Activated CD8-positive, alpha-beta memory T cell treated with anti-CD3 and anti-CD28 coated beads for 48 hours (primary cell): ENCODE measurements around the gene FAS.
A peak's percentile ranks its signal among the peaks of the same experiment; 100 is the strongest.
"Not testable (repeated sequence)": the region's sequence is repeated elsewhere in the genome, so short reads cannot be mapped to it uniquely, and the experiment has no call there.

Source experiments
- DNase-seq, 3 experiments: peaks; one replicate each; pipeline ENCODE4 v3.0.0-alpha.2; 2020; ENCODE audit warnings: low read depth in 2 of 3, low spot score in 2 of 3

Gene FAS

GRCh38 chr10:88991899-88992320, 1.3 kb downstream of the FAS start:
- DNase-seq: no peak

- DNase-seq: no peak
Measured at GRCh38 chr10:88992921-88993524, 2.4 kb downstream of the FAS start.

GRCh38 chr10:88994019-88994418, 3.4 kb downstream of the FAS start:
- no peak for DNase-seq

- no peak for DNase-seq
Measured at GRCh38 chr10:88995156-88995876, 4.7 kb downstream of the FAS start.

GRCh38 chr10:88996927-88997326, 6.3 kb downstream of the FAS start:
- DNase-seq: no peak

GRCh38 chr10:88999625-89000024, 9.0 kb downstream of the FAS start:
- DNase-seq: no peak

GRCh38 chr10:89001024-89001728, 10.6 kb downstream of the FAS start:
- DNase-seq: no peak

- DNase-seq: no peak
Measured at GRCh38 chr10:89001729-89002072, 11.1 kb downstream of the FAS start.

GRCh38 chr10:89002226-89002978, 11.8 kb downstream of the FAS start:
- DNase-seq: no peak

GRCh38 chr10:89003344-89003743, 12.7 kb downstream of the FAS start:
- DNase-seq: no peak

GRCh38 chr10:89007129-89007893, 16.7 kb downstream of the FAS start:
- no peak for DNase-seq

GRCh38 chr10:89018700-89019346, 28.2 kb downstream of the FAS start:
- not testable (repeated sequence) for DNase-seq

GRCh38 chr10:89019569-89020327, 29.1 kb downstream of the FAS start:
- DNase-seq: no peak

GRCh38 chr10:89021526-89021925, 30.9 kb downstream of the FAS start:
- not testable (repeated sequence) for DNase-seq

GRCh38 chr10:89022734-89023133, 32.1 kb downstream of the FAS start:
- DNase-seq: no peak

GRCh38 chr10:89025453-89025852, 34.9 kb downstream of the FAS start:
- DNase-seq: no peak

- DNase-seq: no peak
Measured at GRCh38 chr10:89029181-89029580, 38.6 kb downstream of the FAS start.

GRCh38 chr10:89029785-89030437, 39.3 kb downstream of the FAS start:
- peak; percentile 22 to 40 (median 32) for DNase-seq

- no peak for DNase-seq
Measured at GRCh38 chr10:89030791-89031190, 40.2 kb downstream of the FAS start.
